GM21619 (cell line): ENCODE results near the gene KLRC4.
"Not testable (repeated sequence)": the region's sequence is repeated elsewhere in the genome, so short reads cannot be mapped to it uniquely, and the experiment has no call there.

Source experiments
- ATAC-seq: cut with Tn5 transposase; IDR thresholded peaks from one replicate; pipeline ENCODE4 v1.9.1; 2021; ENCODE audit not compliant: unreplicated experiment

The KLRC4 gene

DNA sequence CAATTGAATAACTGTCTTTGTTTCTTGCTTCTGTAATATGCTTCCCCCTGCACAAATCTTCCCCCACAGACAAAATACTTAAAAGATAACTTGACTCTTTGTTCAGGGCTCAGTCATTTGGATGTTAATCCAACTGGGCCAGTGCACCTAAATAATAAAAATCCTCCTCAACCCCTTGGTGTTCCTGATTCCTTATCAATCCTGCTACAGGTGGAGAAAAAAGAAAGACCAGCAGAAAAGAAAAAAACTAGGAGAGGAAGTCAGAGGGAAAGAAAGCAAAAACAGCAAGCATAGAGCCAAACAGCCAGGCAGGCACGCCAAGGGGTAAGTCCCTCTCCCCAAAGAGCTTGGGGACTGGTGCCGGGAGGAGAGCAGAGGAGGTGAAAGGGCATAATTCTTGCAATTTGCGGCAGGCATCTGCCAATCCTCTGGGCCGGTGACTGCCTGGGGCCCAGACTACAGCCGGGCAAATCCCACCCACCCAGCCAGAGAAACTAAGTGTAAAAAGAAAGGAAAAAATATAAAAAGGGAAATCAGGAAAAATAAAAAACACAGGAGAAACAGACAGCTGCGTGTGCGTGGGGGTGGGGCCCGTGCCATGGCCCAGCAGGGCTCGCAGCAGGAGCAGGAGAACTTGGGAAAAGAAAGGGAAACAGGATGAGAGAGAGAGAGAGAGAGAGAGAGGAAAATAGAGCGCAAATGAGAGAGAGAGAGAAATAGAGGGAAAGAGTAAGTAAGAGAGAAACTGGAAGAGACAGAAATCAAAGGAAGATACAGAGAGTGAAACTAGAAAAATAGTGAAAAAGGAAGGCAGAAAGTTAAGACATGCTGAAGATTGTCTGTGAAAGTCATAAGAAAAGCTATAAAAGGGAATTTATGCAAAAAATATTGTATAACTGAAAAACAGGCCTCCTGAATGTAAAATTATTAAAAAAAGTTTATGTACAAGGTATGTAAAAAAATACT lies 41.1 kb downstream of the KLRC4 start:
- no peak for ATAC-seq

DNA sequence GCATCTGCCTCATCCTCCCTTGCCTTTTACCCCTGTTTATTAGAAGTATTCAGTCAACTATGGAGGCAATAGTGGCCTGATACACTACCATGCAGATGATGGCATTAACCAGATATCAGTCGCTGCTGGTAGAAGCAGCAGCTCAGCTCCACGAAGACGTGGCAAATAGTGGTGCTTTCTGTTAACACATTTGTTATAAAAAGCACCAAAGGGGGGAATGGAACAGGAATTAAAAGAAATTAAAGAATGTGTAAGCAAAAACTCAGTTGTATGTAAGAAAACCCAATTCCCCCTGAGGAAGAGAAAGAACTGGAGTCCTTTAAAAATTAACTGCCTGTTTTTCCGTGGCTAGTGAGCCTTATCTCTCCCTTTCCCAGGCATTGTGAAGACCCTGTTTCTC lies 41.8 kb downstream of the KLRC4 start:
- not testable (repeated sequence) for ATAC-seq

DNA sequence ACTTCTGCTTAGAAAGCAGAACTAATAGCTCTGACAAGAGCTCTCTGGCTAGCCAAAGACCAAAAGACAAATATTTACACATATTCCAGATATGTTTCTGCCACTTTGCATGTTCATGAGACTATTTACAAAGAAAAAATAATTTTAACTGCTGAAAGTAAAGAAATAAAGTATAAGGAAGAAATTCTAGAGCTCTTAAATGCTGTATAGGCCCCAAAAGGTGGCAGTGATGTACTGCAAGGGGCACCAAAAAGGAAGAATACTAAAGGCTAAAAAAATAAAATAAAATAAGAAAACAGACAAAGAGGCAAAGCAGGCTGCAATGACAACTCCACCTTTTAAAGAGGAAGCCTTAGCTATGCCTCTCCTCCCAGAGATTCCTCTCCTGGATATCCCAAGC lies 42.7 kb downstream of the KLRC4 start:
- no peak for ATAC-seq

DNA sequence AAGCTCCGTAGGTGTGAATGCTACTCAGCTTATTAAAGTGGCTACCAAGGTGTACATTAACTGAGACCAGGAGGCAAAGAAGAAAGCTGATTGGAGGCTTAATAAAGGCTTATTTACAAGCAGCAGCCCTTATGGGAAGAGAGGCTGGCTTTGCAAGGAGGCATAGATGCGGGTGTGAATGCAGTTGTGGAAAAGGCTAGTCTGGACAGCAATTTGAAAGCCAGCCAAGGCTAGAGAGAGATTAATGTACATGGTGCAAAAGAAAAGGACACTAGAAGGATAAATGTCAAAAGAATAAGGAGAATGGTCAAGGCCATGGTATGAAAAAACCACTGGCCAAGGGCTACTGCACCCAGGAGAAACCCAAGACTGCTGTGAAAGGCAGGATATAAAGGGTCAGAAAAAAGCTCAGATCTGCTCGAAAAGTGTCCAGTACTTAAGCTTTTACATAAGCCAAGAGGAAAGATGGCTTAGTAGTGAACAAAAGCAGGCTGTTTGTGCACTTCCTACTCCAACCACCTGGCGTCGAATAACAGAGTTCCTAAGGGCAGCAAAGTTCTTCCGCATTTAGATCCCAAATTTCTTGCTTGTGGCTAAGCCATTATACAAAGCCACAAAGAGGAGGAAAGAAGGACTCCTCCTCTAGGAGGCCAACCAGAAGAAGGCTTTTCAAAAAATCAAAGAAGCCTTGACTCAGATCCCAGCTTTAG lies 43.7 kb downstream of the KLRC4 start:
- ATAC-seq = no peak

DNA sequence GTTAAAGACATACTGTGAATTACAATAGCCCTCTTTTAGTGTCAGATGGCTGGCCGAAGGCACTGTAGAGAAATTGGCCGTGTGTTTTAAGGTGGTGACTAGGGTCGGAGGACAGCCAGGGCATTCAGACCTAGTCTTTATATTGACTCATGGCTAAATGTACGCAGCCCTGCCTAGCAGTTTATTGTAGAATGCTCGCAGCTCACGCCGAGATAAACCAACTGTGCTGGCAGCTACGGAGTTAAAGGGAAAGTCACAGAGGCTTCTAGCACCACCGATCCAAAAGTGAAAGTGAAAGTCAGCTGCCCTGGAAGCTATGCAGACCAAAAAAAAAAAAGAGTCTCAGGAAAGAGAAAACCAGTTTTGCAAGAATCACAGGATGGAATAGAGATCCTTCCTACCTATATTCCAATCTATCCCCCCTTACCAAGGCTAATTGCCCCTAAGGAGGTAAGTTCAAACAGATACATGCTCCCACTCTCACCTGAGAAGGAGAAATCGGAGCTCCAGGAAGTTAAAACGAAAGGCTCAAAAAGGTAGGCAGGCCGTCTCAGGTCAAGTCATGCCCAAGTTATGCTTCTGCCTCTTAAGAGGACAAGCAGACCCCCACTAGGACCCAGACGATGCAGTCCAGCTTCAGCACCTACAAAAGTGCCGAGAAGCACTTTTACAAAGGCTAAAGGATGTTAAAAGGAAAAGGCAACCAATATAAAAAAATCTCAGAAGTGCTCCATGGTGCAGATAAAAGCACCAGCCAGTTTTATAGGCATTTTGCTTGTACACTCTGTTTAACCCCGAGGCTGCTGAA lies 44.5 kb downstream of the KLRC4 start:
- ATAC-seq = peak; percentile 44

DNA sequence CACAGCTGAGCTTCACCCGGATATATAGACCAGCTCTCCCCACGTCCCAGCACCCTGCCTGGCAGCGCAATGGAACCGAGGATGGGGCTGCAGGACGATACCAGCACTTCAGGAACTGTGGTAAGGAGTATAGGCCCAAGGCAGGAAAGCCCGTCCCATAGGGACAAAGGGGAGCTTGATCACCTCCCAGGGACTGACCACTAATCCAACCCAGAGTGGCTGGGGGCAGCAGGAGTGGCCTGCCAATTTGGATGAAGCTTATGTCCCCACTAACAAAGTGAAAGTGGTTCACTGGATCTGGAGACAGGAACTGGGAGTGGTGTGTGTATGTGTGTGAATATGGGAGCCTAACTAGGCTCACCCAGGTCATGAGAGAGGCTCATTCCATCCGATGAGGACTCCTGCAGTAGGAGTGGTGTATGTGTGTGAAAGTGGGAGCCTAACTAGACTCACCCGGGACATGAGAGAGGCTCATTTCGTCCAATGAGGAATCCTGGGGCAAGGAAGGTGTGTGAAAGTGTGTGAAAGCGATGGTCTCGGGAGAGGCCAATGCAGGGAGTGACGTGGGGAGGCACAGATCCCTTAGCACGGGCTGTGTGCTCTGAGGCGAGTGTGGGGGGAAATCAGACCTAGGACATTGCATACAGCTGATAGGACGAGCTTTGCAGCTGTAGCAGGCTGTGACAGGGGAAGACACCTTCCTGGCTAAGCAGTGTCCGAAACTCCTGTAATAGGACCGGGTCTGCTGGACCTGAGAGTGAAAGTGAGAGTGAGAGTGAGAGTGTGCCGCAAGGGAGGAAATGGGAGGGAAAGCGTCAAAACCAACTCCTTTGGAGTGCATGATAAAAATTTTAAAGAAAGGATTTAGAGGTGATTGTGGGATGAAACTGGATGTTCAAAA lies 45.4 kb downstream of the KLRC4 start:
- peak; percentile 84 for ATAC-seq

DNA sequence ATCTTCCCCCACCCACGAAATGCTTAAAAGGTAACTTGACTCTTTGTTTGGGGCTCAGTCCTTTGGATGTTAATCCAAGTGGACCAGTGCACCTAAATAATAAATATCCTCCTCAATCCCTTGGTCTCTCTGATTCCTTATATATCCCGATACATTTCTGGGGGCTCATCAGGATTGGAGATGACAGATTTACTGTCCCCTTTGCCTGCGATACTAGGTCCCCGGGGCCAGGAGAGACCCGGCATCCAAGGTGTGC lies 46.0 kb downstream of the KLRC4 start:
- no peak for ATAC-seq

DNA sequence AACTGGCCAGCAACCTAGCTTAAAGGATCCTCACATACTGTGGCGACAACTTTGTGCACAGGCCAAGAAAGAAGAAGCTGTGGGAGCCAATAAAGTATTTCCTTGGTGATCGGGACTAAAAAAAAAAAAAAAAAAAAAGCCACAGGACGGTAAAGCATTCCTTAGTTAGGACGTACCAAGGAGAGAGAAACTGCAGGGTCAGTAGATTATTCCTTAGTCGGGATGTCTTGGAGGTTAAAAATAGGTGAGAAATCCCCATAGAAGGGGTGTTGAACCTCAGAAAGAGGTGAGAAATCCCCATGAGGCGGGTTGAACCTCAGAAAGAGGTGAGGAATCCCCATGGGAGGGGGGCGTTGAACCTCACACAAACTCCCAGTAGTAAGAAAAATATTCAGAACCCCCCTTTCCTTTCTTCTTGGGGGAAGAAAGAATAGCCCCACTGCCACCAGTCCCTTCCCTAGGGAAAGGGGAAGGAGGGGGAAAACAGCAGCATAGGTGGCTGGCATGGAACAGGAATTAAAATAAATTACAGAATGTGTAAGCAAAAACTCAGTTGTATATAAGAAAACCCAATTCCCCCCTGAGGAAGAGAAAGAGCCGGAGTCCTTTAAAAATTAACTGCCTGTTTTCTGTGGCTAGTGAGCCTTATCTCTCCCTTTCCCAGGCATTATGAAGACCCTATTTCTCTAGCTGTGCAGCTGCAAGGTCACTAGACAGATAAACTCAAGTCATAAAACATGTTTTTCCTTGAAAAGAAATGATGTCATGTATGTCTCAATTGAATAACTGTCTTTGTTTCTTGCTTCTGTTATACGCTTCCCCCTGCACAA lies 46.5 kb downstream of the KLRC4 start:
- no peak for ATAC-seq

DNA sequence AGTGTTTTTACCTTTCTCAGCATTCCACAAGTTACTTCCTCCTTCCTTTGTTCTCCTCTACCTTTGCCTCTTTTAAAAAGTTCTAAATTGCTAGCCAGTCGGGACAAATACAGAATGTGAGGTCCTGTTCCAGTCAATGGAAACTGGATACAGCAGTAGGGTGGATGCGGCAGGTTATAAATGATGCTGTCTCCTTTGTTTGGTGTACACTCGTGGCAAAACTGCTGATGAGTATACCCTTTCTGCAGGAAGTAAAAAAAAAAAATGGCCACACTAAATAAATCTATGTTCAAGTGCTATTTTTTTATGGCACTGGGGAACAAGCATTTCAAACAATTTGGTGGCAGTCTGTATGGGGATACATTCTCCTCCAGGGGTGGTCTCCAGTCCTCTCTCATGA lies 47.2 kb downstream of the KLRC4 start:
- ATAC-seq = no peak

DNA sequence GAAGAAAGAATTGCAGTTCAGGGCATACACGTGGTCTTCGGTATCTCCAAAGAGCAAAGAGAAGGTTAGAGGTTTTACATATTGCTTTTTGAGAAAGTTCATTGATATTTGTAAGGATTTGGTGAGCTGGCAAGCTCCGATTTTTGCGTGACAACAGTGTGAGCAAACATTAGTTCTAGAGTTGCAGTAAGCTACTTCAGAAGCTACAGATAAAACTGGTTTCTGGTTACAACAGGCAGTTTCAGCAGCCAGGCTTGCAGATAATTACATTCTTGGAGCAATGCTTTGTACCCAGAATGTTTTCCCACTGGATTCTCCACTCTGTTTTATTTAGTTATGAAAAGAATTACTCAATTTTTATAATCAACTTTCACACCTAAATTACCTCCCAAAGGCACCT lies 47.9 kb downstream of the KLRC4 start:
- ATAC-seq = no peak

DNA sequence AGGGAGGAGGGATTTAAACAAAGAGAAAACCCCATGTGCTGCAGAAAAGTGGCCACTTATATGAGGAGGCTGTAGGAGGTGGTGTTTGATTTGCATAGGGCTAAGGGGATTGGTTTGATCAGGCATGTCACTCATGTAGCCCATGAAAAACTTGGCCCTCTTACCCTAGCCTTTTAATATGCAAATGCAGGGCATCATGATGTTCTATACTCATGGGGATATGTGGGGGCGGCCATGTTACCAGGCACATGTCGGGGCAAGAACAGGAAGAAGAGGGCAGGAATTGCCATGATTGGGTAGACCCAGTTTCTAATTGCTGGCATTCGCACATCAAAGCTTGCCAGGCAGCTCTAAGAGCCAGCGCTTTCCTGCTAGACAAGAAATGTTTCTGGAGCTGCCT lies 48.5 kb downstream of the KLRC4 start:
- ATAC-seq = no peak

DNA sequence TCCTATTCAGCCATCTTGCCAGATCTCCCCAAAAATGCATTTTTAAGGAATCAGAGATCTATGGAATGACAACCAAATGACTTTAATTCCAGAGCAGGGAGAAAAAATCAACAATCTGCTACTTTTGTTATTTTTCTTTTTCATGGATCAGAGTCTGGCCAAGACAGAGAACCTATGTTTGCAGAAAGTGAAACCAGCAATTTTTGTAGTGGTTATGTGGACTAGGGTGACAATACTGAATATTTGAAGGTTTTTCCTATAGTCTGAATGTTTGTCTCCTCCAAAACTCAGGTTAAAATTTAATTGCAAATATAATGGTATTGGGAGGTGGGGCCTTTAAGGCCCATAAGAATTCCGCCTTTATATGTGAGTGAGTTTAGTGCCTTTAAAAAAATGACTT lies 50.6 kb downstream of the KLRC4 start:
- no peak for ATAC-seq

DNA sequence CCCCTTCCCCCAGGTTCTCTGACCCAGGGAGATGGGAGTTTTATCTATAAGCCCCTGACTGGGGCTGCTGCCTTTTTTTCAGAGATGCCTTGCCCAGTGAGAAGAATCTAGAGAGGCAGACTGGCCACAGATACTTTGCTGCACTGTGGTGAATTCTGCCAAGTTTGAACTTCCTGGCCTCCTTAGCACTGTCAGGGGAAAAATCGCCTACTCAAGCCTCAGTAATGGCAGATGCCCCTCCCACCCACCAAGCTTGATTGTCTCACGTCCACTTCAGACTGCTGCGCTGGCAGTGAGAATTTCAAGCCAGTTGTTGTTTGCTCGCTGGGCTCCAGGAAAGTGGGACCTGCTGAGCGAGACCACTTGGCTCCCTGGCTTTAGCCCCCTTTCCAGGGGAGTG lies 51.4 kb downstream of the KLRC4 start:
- no peak for ATAC-seq
